Kidney epithelial cell (primary cell): ENCODE data around the gene GDI2. TPM values are rescaled to one million over a fixed set of nuclear protein-coding genes. Genes with fewer than 3 reads are reported as not detected.

Source experiments
- DNase-seq: peaks from one replicate; pipeline ENCODE4 v3.0.0-alpha.2; 2010; ENCODE audit warnings: low read depth
- H3K27me3 ChIP-seq: 2 replicates; pipeline ENCODE4 v1.6.0; 2011; ENCODE audit warnings: low read length; ENCODE audit not compliant: control insufficient read depth, insufficient read depth
- H3K36me3 ChIP-seq: 2 replicates; pipeline ENCODE4 v1.5.1; 2011; ENCODE audit warnings: low read length; ENCODE audit not compliant: control insufficient read depth, insufficient read depth
- H3K4me3 ChIP-seq: 2 replicates; pipeline ENCODE4 v1.5.1; 2011; ENCODE audit warnings: low read depth, mild to moderate bottlenecking, control low read depth, low read length
- total RNA-seq: library from RNA; depleted of rRNA; stranded (reverse); fragments of >200 nt; gene quantifications from 2 replicates; pipeline ENCODE4 v1.2.3, GENCODE V29; 2015
- TF ChIP-seq, protein P1 (sequence below): IDR thresholded peaks from 2 replicates; pipeline ENCODE4 v1.5.1; 2011; ENCODE audit warnings: mild to moderate bottlenecking, moderate library complexity, low read length, control low read depth, inconsistent platforms; ENCODE audit not compliant: insufficient read depth, poor library complexity, severe bottlenecking

The GDI2 gene
- total RNA-seq, 1 donor from 2014 or later, result 328 TPM

DNA sequence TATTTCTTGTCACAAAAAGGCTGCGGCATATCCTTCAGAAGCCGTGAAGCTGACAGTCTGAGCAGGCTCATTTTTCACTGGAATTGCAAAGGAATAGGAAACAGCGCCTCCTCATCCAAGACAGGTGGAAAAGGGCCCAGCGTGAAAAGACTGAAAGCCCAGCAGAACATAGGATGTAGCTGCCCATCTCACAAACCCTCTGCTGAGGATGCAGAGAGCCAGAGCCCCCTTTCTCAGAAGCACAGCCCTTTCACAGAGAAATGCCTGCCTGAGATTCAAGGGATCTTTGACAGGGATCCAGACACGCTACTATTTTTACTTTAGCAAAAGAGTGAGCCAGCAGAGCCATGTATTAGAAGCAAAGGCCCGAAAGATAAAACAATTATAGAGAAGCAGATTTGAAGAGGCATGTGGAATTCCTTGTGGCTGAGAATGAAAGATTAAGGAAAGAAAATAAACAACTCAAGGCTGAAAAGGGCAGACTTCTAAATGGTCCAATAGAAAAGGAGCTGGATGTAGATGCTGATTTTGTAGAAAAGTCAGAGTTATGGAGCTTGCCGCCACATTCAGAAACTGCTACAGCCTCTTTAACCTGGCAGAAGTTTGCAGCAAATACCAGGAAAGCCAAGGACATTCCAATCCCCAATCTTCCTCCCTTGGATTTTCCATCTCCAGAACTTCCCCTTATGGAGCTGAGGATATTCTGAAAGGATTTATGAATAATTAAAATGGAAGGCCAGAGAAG is 36.9 kb downstream of the GDI2 start:
- no peak overlapping the region for H3K4me3 ChIP-seq
- DNase-seq, result no peak
- TF ChIP-seq, protein P1, sequence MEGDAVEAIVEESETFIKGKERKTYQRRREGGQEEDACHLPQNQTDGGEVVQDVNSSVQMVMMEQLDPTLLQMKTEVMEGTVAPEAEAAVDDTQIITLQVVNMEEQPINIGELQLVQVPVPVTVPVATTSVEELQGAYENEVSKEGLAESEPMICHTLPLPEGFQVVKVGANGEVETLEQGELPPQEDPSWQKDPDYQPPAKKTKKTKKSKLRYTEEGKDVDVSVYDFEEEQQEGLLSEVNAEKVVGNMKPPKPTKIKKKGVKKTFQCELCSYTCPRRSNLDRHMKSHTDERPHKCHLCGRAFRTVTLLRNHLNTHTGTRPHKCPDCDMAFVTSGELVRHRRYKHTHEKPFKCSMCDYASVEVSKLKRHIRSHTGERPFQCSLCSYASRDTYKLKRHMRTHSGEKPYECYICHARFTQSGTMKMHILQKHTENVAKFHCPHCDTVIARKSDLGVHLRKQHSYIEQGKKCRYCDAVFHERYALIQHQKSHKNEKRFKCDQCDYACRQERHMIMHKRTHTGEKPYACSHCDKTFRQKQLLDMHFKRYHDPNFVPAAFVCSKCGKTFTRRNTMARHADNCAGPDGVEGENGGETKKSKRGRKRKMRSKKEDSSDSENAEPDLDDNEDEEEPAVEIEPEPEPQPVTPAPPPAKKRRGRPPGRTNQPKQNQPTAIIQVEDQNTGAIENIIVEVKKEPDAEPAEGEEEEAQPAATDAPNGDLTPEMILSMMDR, result no peak
- peaks cover 2% of the 10 kb centered on the region for H3K36me3 ChIP-seq
- no peaks in the 10 kb centered on the region for H3K27me3 ChIP-seq

DNA sequence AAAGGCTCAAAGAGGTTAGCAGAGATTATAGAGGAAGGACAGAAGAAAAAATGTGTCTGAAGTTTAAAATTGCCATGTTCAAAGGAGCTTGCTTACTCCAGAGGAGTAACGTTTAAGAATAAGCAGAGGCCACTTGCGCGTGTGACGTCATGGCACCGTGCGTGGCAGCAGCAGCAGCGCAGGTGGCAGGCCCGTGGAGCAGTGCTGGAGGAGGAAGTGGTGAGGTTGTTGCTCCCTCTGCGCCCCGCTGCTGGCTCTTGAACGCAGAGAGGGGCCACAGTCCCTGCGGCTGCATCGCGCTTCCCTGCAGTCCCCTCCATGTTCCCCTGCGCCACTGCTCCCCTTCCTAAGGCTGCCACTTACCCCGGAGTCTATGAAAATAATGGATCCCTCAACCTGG is 37.5 kb downstream of the GDI2 start:
- TF ChIP-seq, protein P1, result no peak
- H3K4me3 ChIP-seq, result no peak overlapping the region
- H3K27me3 ChIP-seq, result no peaks in the 10 kb centered on the region
- H3K36me3 ChIP-seq, result peaks cover 2% of the 10 kb centered on the region
- no peak for DNase-seq

DNA sequence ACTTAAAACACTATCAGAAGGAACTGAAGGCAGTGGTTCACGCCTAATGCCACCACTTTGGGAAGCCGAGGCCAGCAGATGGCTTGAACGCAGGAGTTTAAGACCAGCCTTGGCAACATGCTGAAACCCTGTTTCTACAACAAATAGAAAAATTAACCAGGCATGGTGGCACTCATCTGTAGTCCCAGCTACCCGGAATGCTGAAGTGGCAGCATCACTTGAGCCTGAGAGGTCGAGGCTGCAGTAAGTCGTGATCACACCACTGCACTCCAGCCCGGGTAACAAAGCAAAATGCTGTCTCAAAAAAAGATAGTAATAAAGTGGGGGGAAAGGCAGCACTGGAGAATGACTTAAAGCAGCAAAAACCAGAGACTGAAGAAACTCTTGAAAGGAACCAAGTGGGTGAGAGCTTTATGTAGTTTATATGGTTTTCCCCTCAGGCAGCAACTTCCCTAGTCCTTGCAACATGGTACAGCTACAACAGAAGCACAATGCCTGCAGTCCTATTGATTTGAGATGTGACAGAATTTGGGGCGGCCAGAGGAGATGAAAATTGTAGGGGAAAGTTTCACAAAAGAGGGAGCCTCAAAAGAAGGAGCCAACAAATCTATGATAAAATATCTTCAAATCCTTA is 38.1 kb downstream of the GDI2 start:
- TF ChIP-seq, protein P1, result no peak
- Histone ChIP-seq H3K27me3 (no peaks in the 10 kb centered on the region), H3K36me3 (peaks cover 2% of the 10 kb centered on the region), H3K4me3 (no peak overlapping the region)
- DNase-seq, result no peak

DNA sequence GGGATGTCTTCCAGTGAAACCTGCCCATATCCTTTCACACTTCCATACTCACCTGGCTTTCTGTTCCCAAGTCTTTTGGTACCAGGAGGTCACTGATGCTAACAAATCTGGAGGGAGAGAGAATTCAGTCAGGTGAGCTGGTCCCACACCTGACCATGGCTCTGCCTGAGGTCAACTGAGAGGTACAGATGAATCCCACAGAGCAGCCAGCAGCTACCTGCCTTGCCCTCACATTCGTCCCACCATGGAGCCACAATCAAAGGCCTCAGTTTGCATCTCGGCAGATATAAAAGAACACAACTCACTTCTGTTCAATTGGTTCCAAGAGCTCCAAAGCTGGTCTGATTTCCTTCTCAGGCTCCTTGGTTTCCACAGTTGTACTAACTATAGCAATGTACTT is 47.0 kb downstream of the GDI2 start:
- TF ChIP-seq, protein P1, result no peak
- Histone ChIP-seq H3K27me3 (no peaks in the 10 kb centered on the region), H3K4me3 (no peak overlapping the region), H3K36me3 (no peaks in the 10 kb centered on the region)
- no peak for DNase-seq

DNA sequence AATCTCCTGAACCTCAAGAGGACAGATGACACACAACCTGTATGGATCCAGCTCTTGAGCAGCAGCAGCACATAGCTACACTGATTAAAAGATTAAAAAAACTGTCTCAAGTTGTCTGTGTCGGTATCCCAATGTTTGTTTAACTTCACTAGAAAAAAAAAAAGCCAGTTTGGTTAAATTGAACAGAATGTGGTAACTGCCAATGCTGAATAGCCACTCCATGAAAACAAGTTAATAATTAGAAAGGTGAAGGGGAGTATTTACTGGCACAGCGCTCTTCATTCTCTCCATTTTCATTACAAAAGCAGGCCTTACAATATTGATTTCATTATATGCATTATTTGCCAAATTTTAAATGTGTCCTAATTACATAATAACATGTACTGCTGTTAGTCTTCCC is 47.6 kb downstream of the GDI2 start:
- no peak for DNase-seq
- Histone ChIP-seq H3K36me3 (no peaks in the 10 kb centered on the region), H3K4me3 (no peak overlapping the region), H3K27me3 (no peaks in the 10 kb centered on the region)
- TF ChIP-seq, protein P1, result no peak
